OCI-LY7 (cell line): Measurements from ENCODE around the gene STARD7. TPM values are rescaled to one million over a fixed set of nuclear protein-coding genes. Genes with fewer than 3 reads are reported as not detected.

Source experiments
- BruUV-seq: library from RNA; stranded (reverse); fragments of 400-500 nt; replicated peaks from 2 replicates; lab custom pipeline; 2021; lab: Mats Ljungman, UMichigan
- CTCF ChIA-PET: fragments of 300-600 bp; sonication (Branson Sonifier 250); formaldehyde crosslinking; loops from one replicate; lab custom pipeline; 2022; ENCODE audit warnings: antibody characterized with exemption; ENCODE audit not compliant: unreplicated experiment; lab: Charles Lee
- POLR2A ChIA-PET: fragments of 300-600 bp; sonication (Branson Sonifier 250); formaldehyde crosslinking; loops from one replicate; lab custom pipeline; 2022; ENCODE audit warnings: antibody characterized with exemption; lab: Charles Lee
- DNase-seq: peaks from one replicate; pipeline ENCODE4 v3.0.0-alpha.2; 2015; ENCODE audit warnings: low spot score
- H2AFZ ChIP-seq: fragments of 200-600 bp; sonication (generic), shearing (Covaris generic); 2 replicates; pipeline ENCODE4 v1.6.1; 2014; ENCODE audit warnings: mild to moderate bottlenecking, antibody characterized with exemption, low read length, moderate library complexity
- H3K27ac ChIP-seq: fragments of 200-600 bp; sonication (generic); 2 replicates; pipeline ENCODE4 v1.5.1; 2014; ENCODE audit warnings: mixed run types, low read depth, mild to moderate bottlenecking, moderate library complexity, low read length, inconsistent platforms; ENCODE audit not compliant: poor library complexity, severe bottlenecking
- H3K36me3 ChIP-seq: fragments of 200-600 bp; sonication (generic); 2 replicates; pipeline ENCODE4 v1.6.1; 2014; ENCODE audit warnings: mild to moderate bottlenecking, antibody characterized with exemption, low read length, moderate library complexity, mixed read lengths; ENCODE audit not compliant: insufficient read depth
- H3K4me1 ChIP-seq: fragments of 200-600 bp; sonication (generic); 2 replicates; pipeline ENCODE4 v1.5.1; 2014; ENCODE audit warnings: mild to moderate bottlenecking, low read length; ENCODE audit not compliant: insufficient read depth, poor library complexity, severe bottlenecking
- H3K4me2 ChIP-seq: fragments of 200-600 bp; sonication (generic); 2 replicates; pipeline ENCODE4 v1.6.1; 2014; ENCODE audit warnings: mild to moderate bottlenecking, low read length
- H3K4me3 ChIP-seq: fragments of 200-600 bp; sonication (generic); 2 replicates; pipeline ENCODE4 v1.5.1; 2014; ENCODE audit warnings: mild to moderate bottlenecking, low read depth, low read length; ENCODE audit not compliant: poor library complexity, severe bottlenecking
- H3K79me2 ChIP-seq: fragments of 200-600 bp; sonication (generic); 2 replicates; pipeline ENCODE4 v1.6.1; 2016; ENCODE audit warnings: low read depth, mild to moderate bottlenecking, low read length, moderate library complexity, mixed read lengths; ENCODE audit not compliant: insufficient read depth
- H3K9me2 ChIP-seq: fragments of 200-600 bp; sonication (generic); 2 replicates; pipeline ENCODE4 v1.6.1; 2016; ENCODE audit warnings: mild to moderate bottlenecking, low read length, mixed read lengths; ENCODE audit not compliant: insufficient read depth
- H3K9me3 ChIP-seq: fragments of 200-600 bp; sonication (generic); 2 replicates; pipeline ENCODE4 v1.6.1; 2014; ENCODE audit warnings: mild to moderate bottlenecking, mixed run types, low read length, mixed read lengths
- H4K20me1 ChIP-seq: fragments of 200-600 bp; sonication (generic); 2 replicates; pipeline ENCODE4 v1.6.1; 2014; ENCODE audit warnings: mild to moderate bottlenecking, antibody characterized with exemption, low read length, moderate library complexity, mixed read lengths; ENCODE audit not compliant: insufficient read depth
- EZH2phosphoT487 ChIP-seq: fragments of 200-600 bp; sonication (generic); IDR thresholded peaks from 2 replicates; pipeline ENCODE4 v1.6.1; 2018; ENCODE audit warnings: low read depth, borderline replicate concordance, mild to moderate bottlenecking, mixed run types, antibody characterized with exemption, low read length, moderate library complexity, mixed read lengths
- intact Hi-C: fragments of 100-400 bp; cut with micrococcal nuclease; formaldehyde crosslinking; loops from one replicate; pipeline ENCODE4 v1.10.0; 2022; ENCODE audit not compliant: unreplicated experiment
- total RNA-seq, 2 experiments: library from RNA; depleted of rRNA in 1 of 2; stranded (reverse); fragments of >200 nt in 1 of 2; shearing (Covaris generic) in 1 of 2; gene quantifications; 2 replicates each; pipeline ENCODE4 v1.2.3, GENCODE V29; 2014 to 2022
- TF ChIP-seq, protein P1 (sequence below): fragments of 200-600 bp; sonication (generic); conservative IDR thresholded peaks from 2 replicates; pipeline ENCODE4 v1.5.1; 2014; ENCODE audit warnings: mild to moderate bottlenecking, antibody characterized with exemption, low read length, moderate library complexity, mixed read lengths

Gene STARD7
- total RNA-seq, 2 experiments from 2014 or later: 206 to 239 TPM

DNA sequence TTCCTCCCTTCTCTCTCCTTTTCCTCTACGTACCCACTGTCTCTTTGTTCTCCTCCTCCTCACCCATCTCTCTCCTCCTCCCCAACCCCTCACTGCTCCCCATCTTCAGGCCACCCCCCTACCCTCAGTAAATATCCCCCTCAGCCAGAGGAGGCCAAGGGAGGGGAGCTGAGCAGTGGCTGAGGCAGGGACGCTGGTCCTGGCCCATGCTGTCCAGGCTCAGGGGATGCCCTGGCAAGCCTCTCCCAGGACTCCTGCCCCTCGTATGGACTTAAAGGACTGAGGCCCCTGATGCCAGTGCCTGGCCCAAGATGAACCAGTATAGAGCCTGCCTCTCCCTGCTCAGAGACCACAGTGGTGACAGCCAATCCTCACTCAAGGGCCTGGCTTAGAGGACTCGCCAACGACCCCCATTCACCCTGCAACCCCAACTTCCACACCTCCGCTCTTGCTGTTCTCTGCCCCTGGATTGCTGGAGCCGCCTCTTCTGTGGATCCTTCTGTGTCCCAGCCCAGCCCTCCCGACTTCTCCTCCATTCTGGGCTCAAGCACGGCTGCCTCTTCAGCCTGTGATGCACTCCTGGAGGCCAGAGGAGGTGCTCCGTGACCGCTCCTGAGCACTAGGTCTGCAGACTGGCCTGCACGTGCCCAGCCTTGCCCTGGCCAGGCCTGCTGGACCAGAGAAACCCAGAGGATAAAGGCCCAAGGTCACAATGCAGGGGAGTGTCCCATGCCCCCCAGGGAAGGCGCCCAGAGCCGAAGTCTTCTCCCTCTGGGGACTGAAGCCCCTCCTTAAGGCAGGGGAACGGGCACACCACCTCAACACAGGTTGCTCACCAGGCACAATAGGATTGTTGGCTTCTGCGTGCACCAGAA, 53.9 kb downstream of the STARD7 start:
- TF ChIP-seq, protein P1, sequence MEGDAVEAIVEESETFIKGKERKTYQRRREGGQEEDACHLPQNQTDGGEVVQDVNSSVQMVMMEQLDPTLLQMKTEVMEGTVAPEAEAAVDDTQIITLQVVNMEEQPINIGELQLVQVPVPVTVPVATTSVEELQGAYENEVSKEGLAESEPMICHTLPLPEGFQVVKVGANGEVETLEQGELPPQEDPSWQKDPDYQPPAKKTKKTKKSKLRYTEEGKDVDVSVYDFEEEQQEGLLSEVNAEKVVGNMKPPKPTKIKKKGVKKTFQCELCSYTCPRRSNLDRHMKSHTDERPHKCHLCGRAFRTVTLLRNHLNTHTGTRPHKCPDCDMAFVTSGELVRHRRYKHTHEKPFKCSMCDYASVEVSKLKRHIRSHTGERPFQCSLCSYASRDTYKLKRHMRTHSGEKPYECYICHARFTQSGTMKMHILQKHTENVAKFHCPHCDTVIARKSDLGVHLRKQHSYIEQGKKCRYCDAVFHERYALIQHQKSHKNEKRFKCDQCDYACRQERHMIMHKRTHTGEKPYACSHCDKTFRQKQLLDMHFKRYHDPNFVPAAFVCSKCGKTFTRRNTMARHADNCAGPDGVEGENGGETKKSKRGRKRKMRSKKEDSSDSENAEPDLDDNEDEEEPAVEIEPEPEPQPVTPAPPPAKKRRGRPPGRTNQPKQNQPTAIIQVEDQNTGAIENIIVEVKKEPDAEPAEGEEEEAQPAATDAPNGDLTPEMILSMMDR: no peak
- TF ChIP-seq EZH2phosphoT487: no peak
- Histone ChIP-seq H3K36me3 (no peaks in the 10 kb centered on the region), H3K4me2 (no peak overlapping the region), H3K4me1 (peaks cover 92% of the 10 kb centered on the region), H3K27ac (no peak overlapping the region), H3K79me2 (no peaks in the 10 kb centered on the region), H2AFZ (no peak overlapping the region), H4K20me1 (no peaks in the 10 kb centered on the region), H3K9me2 (no peaks in the 10 kb centered on the region), H3K9me3 (no peaks in the 10 kb centered on the region), H3K4me3 (no peak overlapping the region)
- CTCF ChIA-PET: no interaction called here
- POLR2A ChIA-PET: interaction anchor here (1.8 kb wide), 1 partner anchor 9 kb away, joined by 5 read pairs; no protein-coding TSS in a partner anchor
- BruUV-seq: no TSS peak
- intact Hi-C loops: no loop called here
- DNase-seq: no peak

DNA sequence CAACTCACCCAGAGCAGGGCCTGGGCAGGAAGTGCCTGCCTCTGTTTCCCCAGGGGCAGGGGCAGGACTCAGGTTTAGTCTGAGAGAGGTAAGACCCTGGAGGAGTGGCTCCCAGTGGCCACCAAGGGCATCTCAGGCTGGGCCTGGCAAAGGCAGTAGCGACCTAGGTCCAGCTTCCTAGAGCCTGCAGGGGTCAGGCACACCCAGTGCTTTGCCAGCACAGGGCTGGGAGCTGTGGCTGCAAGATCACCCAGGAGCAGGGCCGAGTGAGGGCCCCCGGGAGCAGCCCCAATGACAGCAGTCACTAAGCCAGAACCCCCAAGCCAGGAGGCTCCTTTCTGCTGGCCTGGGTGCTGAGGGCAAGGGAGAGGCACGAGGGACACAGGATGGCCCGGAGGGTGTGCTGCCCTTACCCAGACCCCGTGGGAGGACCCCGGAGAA, 54.6 kb downstream of the STARD7 start:
- no peak overlapping the region for H3K27ac ChIP-seq
- H3K79me2 ChIP-seq: no peaks in the 10 kb centered on the region
- TF ChIP-seq, protein P1: no peak
- TF ChIP-seq EZH2phosphoT487: no peak
- no peak overlapping the region for H2AFZ ChIP-seq
- no peaks in the 10 kb centered on the region for H3K36me3 ChIP-seq
- DNase-seq: no peak
- H3K4me1 ChIP-seq: peaks cover 92% of the 10 kb centered on the region
- ChIA-PET CTCF (no interaction called here), POLR2A (no interaction called here)
- H3K9me3 ChIP-seq: no peaks in the 10 kb centered on the region
- no peak overlapping the region for H3K4me2 ChIP-seq
- intact Hi-C loops: no loop called here
- H3K4me3 ChIP-seq: no peak overlapping the region
- no peaks in the 10 kb centered on the region for H3K9me2 ChIP-seq
- H4K20me1 ChIP-seq: no peaks in the 10 kb centered on the region
- no TSS peak for BruUV-seq

DNA sequence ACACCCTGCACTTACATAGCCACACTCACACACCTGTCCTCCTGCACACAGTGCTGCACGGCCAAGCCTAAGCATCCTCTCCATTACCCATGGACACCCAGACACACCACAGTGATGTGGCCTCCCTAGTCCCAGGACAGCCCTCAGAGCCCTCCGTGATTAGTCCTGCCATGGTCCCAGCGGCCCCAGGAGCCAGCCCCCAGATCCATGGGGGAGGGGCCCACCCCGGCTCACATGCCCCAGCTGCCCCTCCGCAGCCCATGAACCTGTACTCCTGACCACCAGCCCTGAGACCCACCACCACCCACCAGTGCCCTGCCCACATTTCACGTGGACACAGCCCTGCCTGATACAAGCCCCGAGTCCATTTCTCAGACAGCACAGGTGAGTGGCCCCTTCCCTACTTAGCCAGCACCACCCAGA, 55.3 kb downstream of the STARD7 start:
- no TSS peak for BruUV-seq
- ChIA-PET CTCF (no interaction called here), POLR2A (interaction anchor here (1.0 to 2.1 kb wide), 3 partner anchors 10 to 67 kb away, joined by 3 to 10 read pairs (median 4); partner anchors contain the start of gene STARD7)
- no peak overlapping the region for H3K4me3 ChIP-seq
- H3K79me2 ChIP-seq: no peaks in the 10 kb centered on the region
- peak overlapping the region; percentile 31; the same call in 1 of the 2 replicates for H2AFZ ChIP-seq
- no peaks in the 10 kb centered on the region for H3K9me2 ChIP-seq
- no peak for DNase-seq
- peaks cover 92% of the 10 kb centered on the region for H3K4me1 ChIP-seq
- intact Hi-C loops: no loop called here
- peak overlapping the region; percentile 44; the same call in 1 of the 2 replicates for H3K4me2 ChIP-seq
- no peaks in the 10 kb centered on the region for H3K9me3 ChIP-seq
- no peaks in the 10 kb centered on the region for H4K20me1 ChIP-seq
- H3K27ac ChIP-seq: peak overlapping the region; percentile 2
- H3K36me3 ChIP-seq: no peaks in the 10 kb centered on the region
- TF ChIP-seq EZH2phosphoT487: no peak
